Ovary (tissue), 9 donors: ENCODE data around the gene TMEM205. TPM values are rescaled to one million over a fixed set of nuclear protein-coding genes. Genes with fewer than 3 reads are reported as not detected.

ENCODE experiments used
- DNase-seq, 5 donors: peaks; one replicate each; pipeline ENCODE4 v3.0.0-alpha.2; 2019 to 2020
- H3K27ac ChIP-seq, 2 donors: fragments of 200-600 bp; one replicate each; pipeline versions ENCODE4 v1.5.1 to v1.8.0; 2019 to 2022
- H3K27me3 ChIP-seq: fragments of 200-600 bp; one replicate; pipeline ENCODE4 v1.8.0; 2022
- H3K36me3 ChIP-seq: fragments of 200-600 bp; sonication (generic); one replicate; pipeline ENCODE4 v1.5.1; 2019
- H3K4me1 ChIP-seq: one replicate; pipeline ENCODE4 v1.8.1; 2013; ENCODE audit warnings: mild to moderate bottlenecking, moderate library complexity; ENCODE audit not compliant: insufficient read depth
- H3K4me3 ChIP-seq: fragments of 200-600 bp; sonication (generic); one replicate; pipeline ENCODE4 v1.5.1; 2017
- H3K9me3 ChIP-seq, 2 donors: fragments of 200-600 bp in 1 of 2; sonication (generic) in 1 of 2; one replicate each; pipeline versions ENCODE4 v1.5.1 to v1.8.1; 2013 to 2019; ENCODE audit warnings: mild to moderate bottlenecking in 1 of 2, moderate library complexity in 1 of 2
- CTCF ChIP-seq, 3 donors: fragments of 450-650 bp in 2 of 3; fragments of 200-600 bp in 1 of 3; IDR thresholded peaks; one replicate each; pipeline versions ENCODE4 v1.5.1 to v1.8.0; 2016 to 2022; ENCODE audit warnings: antibody characterized with exemption in 3 of 3, mild to moderate bottlenecking in 1 of 3
- EP300 ChIP-seq: sonication (generic); formaldehyde crosslinking; IDR thresholded peaks from one replicate; pipeline ENCODE4 v1.6.1; 2017; ENCODE audit warnings: antibody characterized with exemption
- POLR2A ChIP-seq: fragments of 450-650 bp; IDR thresholded peaks from one replicate; pipeline ENCODE4 v1.6.1; 2017; ENCODE audit warnings: antibody characterized with exemption, mild to moderate bottlenecking, moderate library complexity
- WGBS, 3 donors: extraction: QIAGEN DNeasy Blood & Tissue Kit in 1 of 3; methylation state at CpG; one replicate each; pipeline versions ENCODE4 v1.1.5 to v1.1.7; 2013 to 2017; 5-methylcytosine and 5-hydroxymethylcytosine counted together
- intact Hi-C, 4 donors: fragments of 100-400 bp; cut with DNase I; formaldehyde crosslinking; loops; one replicate each; pipeline versions ENCODE4 v1.11.0 to v1.15.1; 2022 to 2023
- polyA plus RNA-seq, 2 donors: library from polyadenylated mRNA; stranded (reverse); fragments of 200-250 nt in 1 of 2; fragments of 350-450 nt in 1 of 2; fragmentation: Illumina TruSeq in 1 of 2; extraction: RNeasy Lipid Tissue Mini Kit (QIAGEN cat#74804) in 1 of 2; gene quantifications; one replicate each; pipeline ENCODE4 v1.2.3, GENCODE V29; 2013 to 2014
- total RNA-seq, 7 donors: library from RNA; depleted of rRNA in 2 of 7; stranded (reverse); fragments of >200 nt in 2 of 7; fragmentation: NEBNext Ultra II Directional in 3 of 7; extraction: Animal tissue kit (Norgen Biotek cat#: 25700) in 3 of 7; gene quantifications; one replicate each; pipeline versions ENCODE4 v1.1.0 to v1.2.4, GENCODE V29; 2016 to 2023
- donor health status: DM: no; HTN: no; CAD: no; lungs with moderate emphysema.
- donor health status: DM: no; HTN: no; CAD: no.
- donor health status: Bipolar disorder and iron deficiency.
- donor health status: DM: yes; HTN: yes; CAD: no.
- donor health status: DM: no; HTN: no; CAD: no.
- donor health status: DM: yes; HTN: yes; CAD: no.

The TMEM205 gene
- total and polyA plus RNA-seq, 9 donors = 64.0 to 296 (median 80.5) TPM

- no peaks in the 10 kb centered on the region for H3K9me3 ChIP-seq
- no peaks in the 10 kb centered on the region for H3K27me3 ChIP-seq
- TF ChIP-seq CTCF (IDR thresholded peaks at IDR 0.05) = no peak
- TF ChIP-seq POLR2A = no peak
- TF ChIP-seq EP300 = no peak
- peak overlapping the region; percentile 74 for H3K4me3 ChIP-seq
- no peaks in the 10 kb centered on the region for H3K36me3 ChIP-seq
- WGBS, 3 donors = 38 to 49% (median 47%) methylated on average over 11 of the region's 11 CpGs
- DNase-seq = no peak
- H3K4me1 ChIP-seq = peaks cover 12% of the 10 kb centered on the region
- intact Hi-C loops = no loop called here
- peak overlapping the region; percentile 67 to 98 for H3K27ac ChIP-seq
Measured at GRCh38 chr19:11373885-11374432, 27.9 kb upstream of the TMEM205 start.

GRCh38 chr19:11373166-11373884 lies 27.3 kb upstream of the TMEM205 start:
- no peak for DNase-seq
- intact Hi-C loops = no loop called here
- no peak for TF ChIP-seq EP300
- peaks cover 12% of the 10 kb centered on the region for H3K4me1 ChIP-seq
- no peaks in the 10 kb centered on the region for H3K9me3 ChIP-seq
- no peak overlapping the region for H3K4me3 ChIP-seq
- H3K36me3 ChIP-seq = no peaks in the 10 kb centered on the region
- WGBS, 3 donors = 54 to 58% (median 57%) methylated on average over 10 of the region's 10 CpGs
- no peaks in the 10 kb centered on the region for H3K27me3 ChIP-seq
- no peak overlapping the region for H3K27ac ChIP-seq

GRCh38 chr19:11370744-11371143 lies 24.7 kb upstream of the TMEM205 start:
- no peak for DNase-seq
- no peaks in the 10 kb centered on the region for H3K27me3 ChIP-seq
- WGBS, 3 donors = 93 to 94% (median 94%) methylated on average over 2 of the region's 2 CpGs
- H3K36me3 ChIP-seq = no peaks in the 10 kb centered on the region
- H3K4me1 ChIP-seq = peaks cover 5% of the 10 kb centered on the region
- H3K4me3 ChIP-seq = no peak overlapping the region
- intact Hi-C loops = no loop called here
- H3K27ac ChIP-seq = no peak overlapping the region
- no peak for TF ChIP-seq CTCF (IDR thresholded peaks at IDR 0.05)
- H3K9me3 ChIP-seq = no peaks in the 10 kb centered on the region

GRCh38 chr19:11367528-11367927 lies 21.5 kb upstream of the TMEM205 start:
- Histone ChIP-seq H3K9me3 (no peaks in the 10 kb centered on the region), H3K36me3 (no peaks in the 10 kb centered on the region), H3K4me3 (no peak overlapping the region), H3K27me3 (no peaks in the 10 kb centered on the region), H3K27ac (no peak overlapping the region), H3K4me1 (no peaks in the 10 kb centered on the region)
- no peak for TF ChIP-seq POLR2A
- TF ChIP-seq CTCF (IDR thresholded peaks at IDR 0.05) = no peak
- TF ChIP-seq EP300 = no peak
- intact Hi-C loops = no loop called here
- no peak for DNase-seq
- 59 to 70% (median 67%) methylated on average over 2 of the region's 2 CpGs for WGBS, 3 donors

- WGBS, 3 donors = 40 to 43% (median 42%) methylated on average over 7 of the region's 7 CpGs
- TF ChIP-seq CTCF (IDR thresholded peaks at IDR 0.05) = no peak
- TF ChIP-seq EP300 = no peak
- no peak for TF ChIP-seq POLR2A
- Histone ChIP-seq H3K4me1 (no peaks in the 10 kb centered on the region), H3K27ac (no peak overlapping the region), H3K36me3 (no peaks in the 10 kb centered on the region), H3K27me3 (no peaks in the 10 kb centered on the region), H3K9me3 (no peaks in the 10 kb centered on the region), H3K4me3 (no peak overlapping the region)
- intact Hi-C loops = no loop called here
- DNase-seq = no peak
Measured at GRCh38 chr19:11365557-11366117, 19.6 kb upstream of the TMEM205 start.
